Thyroid gland (tissue), 4 donors: ENCODE results near the gene KATNA1.

Experiments used
- POLR2A ChIP-seq, 2 donors: fragments of 450-650 bp; IDR thresholded peaks; one replicate each; pipeline ENCODE4 v1.6.1; 2017; ENCODE audit warnings: antibody characterized with exemption in 2 of 2, mild to moderate bottlenecking in 2 of 2, moderate library complexity in 1 of 2
- TF ChIP-seq, protein P1 (sequence below), 6 experiments: fragments of 200-600 bp in 3 of 6; fragments of 450-650 bp in 3 of 6; sonication (generic) in 3 of 6; IDR thresholded peaks; one replicate each; pipeline ENCODE4 v1.5.1; 2016 to 2019; ENCODE audit warnings: antibody characterized with exemption in 6 of 6, mild to moderate bottlenecking in 2 of 6, inconsistent platforms in 1 of 6, moderate library complexity in 1 of 6

DNA sequence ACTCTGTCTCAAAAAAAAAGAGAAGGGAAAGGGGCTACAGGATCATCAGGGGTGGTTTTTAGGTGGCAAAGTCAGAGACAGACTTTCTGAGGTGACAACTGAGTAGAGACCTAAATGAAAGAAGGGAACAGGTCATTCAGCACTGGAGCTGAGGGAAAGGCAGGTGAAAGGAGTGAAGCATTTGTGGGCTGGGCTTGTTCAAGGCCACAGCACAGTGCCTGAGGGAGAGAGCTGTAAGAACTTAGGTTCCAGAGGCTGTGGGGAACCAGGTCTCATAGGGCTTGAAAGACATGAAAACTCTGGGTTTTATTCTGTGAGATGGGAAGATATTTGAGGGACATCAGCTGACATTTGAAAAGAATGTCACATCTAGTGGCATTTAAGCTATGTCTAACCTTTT, 20.8 kb downstream of the KATNA1 start:
- TF ChIP-seq POLR2A (IDR thresholded peaks at IDR 0.05): no peak
- TF ChIP-seq, protein P1, sequence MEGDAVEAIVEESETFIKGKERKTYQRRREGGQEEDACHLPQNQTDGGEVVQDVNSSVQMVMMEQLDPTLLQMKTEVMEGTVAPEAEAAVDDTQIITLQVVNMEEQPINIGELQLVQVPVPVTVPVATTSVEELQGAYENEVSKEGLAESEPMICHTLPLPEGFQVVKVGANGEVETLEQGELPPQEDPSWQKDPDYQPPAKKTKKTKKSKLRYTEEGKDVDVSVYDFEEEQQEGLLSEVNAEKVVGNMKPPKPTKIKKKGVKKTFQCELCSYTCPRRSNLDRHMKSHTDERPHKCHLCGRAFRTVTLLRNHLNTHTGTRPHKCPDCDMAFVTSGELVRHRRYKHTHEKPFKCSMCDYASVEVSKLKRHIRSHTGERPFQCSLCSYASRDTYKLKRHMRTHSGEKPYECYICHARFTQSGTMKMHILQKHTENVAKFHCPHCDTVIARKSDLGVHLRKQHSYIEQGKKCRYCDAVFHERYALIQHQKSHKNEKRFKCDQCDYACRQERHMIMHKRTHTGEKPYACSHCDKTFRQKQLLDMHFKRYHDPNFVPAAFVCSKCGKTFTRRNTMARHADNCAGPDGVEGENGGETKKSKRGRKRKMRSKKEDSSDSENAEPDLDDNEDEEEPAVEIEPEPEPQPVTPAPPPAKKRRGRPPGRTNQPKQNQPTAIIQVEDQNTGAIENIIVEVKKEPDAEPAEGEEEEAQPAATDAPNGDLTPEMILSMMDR (IDR thresholded peaks at IDR 0.05): no peak
